Prostate gland (tissue), 2 donors: ENCODE measurements around the gene P2RY6. TPM values are rescaled to one million over a fixed set of nuclear protein-coding genes. Genes with fewer than 3 reads are reported as not detected.

Source experiments
- DNase-seq: peaks from one replicate; pipeline ENCODE4 v3.0.0-alpha.2; 2019; ENCODE audit warnings: low spot score
- H3K27ac ChIP-seq, 2 donors: fragments of 200-600 bp; sonication (generic); 2 replicates each; pipeline ENCODE4 v1.5.1; 2017 to 2019
- H3K27me3 ChIP-seq: fragments of 200-600 bp; sonication (generic); replicated peaks from 2 replicates; pipeline ENCODE4 v1.5.1; 2019; ENCODE audit not compliant: insufficient read depth
- H3K36me3 ChIP-seq, 2 donors: fragments of 200-600 bp; sonication (generic); 1 replicate in 1 of 2; 2 replicates in 1 of 2; pipeline versions ENCODE4 v1.5.1 to v1.8.1; 2017 to 2019
- H3K4me1 ChIP-seq: fragments of 200-600 bp; sonication (generic); replicated peaks from 2 replicates; pipeline ENCODE4 v1.5.1; 2019
- H3K4me3 ChIP-seq, 2 donors: fragments of 200-600 bp; sonication (generic); 2 replicates each; pipeline ENCODE4 v1.5.1; 2017 to 2019
- H3K9me3 ChIP-seq: fragments of 200-600 bp; sonication (generic); 2 replicates; pipeline ENCODE4 v1.5.1; 2017
- CTCF ChIP-seq, 4 experiments: fragments of 200-600 bp in 2 of 4; fragments of 450-650 bp in 2 of 4; sonication (generic) in 2 of 4; IDR thresholded peaks; 1 replicate in 3 of 4; 2 replicates in 1 of 4; pipeline ENCODE4 v1.5.1; 2016 to 2019; ENCODE audit warnings: antibody characterized with exemption in 4 of 4, mild to moderate bottlenecking in 2 of 4, moderate library complexity in 2 of 4
- POLR2A ChIP-seq: fragments of 450-650 bp; IDR thresholded peaks from one replicate; pipeline ENCODE4 v1.6.1; 2016; ENCODE audit warnings: antibody characterized with exemption, mild to moderate bottlenecking
- POLR2AphosphoS5 ChIP-seq: sonication (generic); formaldehyde crosslinking; IDR thresholded peaks from one replicate; pipeline ENCODE4 v1.6.1; 2017; ENCODE audit warnings: antibody characterized with exemption
- WGBS: methylation state at CpG from one replicate; pipeline ENCODE4 v1.1.5; 2018; 5-methylcytosine and 5-hydroxymethylcytosine counted together
- intact Hi-C: fragments of 100-400 bp; cut with DNase I; formaldehyde crosslinking; loops from one replicate; pipeline ENCODE4 v1.14.2; 2022
- total RNA-seq, 2 donors: library from RNA; depleted of rRNA; stranded (reverse); fragments of >200 nt; gene quantifications; one replicate each; pipeline ENCODE4 v1.1.0, GENCODE V29; 2016

P2RY6 gene
- total RNA-seq, 2 donors from 2014 or later = 0.64 to 3.5 TPM

GRCh38 chr11:73277467-73277866 lies 5.3 kb downstream of the P2RY6 start:
- Histone ChIP-seq H3K27me3 (no peaks in the 10 kb centered on the region), H3K36me3 (no peaks in the 10 kb centered on the region), H3K27ac (no peak overlapping the region), H3K4me3 (no peak overlapping the region), H3K4me1 (no peaks in the 10 kb centered on the region), H3K9me3 (no peaks in the 10 kb centered on the region)
- DNase-seq = no peak
- WGBS = 75% methylated on average over 3 of the region's 3 CpGs
- intact Hi-C loops = no loop called here
- TF ChIP-seq POLR2AphosphoS5 = no peak

GRCh38 chr11:73280626-73281025 lies 8.5 kb downstream of the P2RY6 start:
- H3K4me1 ChIP-seq = no peaks in the 10 kb centered on the region
- H3K27ac ChIP-seq = no peak overlapping the region
- H3K9me3 ChIP-seq = no peaks in the 10 kb centered on the region
- no peaks in the 10 kb centered on the region for H3K27me3 ChIP-seq
- no peak for TF ChIP-seq CTCF (IDR thresholded peaks at IDR 0.05)
- no peak for TF ChIP-seq POLR2AphosphoS5
- no peak for TF ChIP-seq POLR2A
- no peaks in the 10 kb centered on the region for H3K36me3 ChIP-seq
- 84% methylated on average over 5 of the region's 5 CpGs for WGBS
- H3K4me3 ChIP-seq = no peak overlapping the region
- intact Hi-C loops = no loop called here
- no peak for DNase-seq

GRCh38 chr11:73281201-73281741 lies 9.1 kb downstream of the P2RY6 start:
- no peaks in the 10 kb centered on the region for H3K4me1 ChIP-seq
- no peak overlapping the region for H3K27ac ChIP-seq
- H3K36me3 ChIP-seq = no peaks in the 10 kb centered on the region
- no peak for DNase-seq
- H3K4me3 ChIP-seq = no peak overlapping the region
- TF ChIP-seq CTCF (IDR thresholded peaks at IDR 0.05) (no peak), POLR2AphosphoS5 (no peak), POLR2A (no peak)
- H3K9me3 ChIP-seq = no peaks in the 10 kb centered on the region
- intact Hi-C loops = no loop called here
- 92% methylated on average over 3 of the region's 3 CpGs for whole genome bisulfite sequencing
- no peaks in the 10 kb centered on the region for H3K27me3 ChIP-seq

GRCh38 chr11:73281796-73282660 lies 9.9 kb downstream of the P2RY6 start:
- 92% methylated on average over 3 of the region's 3 CpGs for WGBS
- intact Hi-C loops = no loop called here
- no peak for TF ChIP-seq POLR2A
- TF ChIP-seq POLR2AphosphoS5 = no peak
- no peak for TF ChIP-seq CTCF (IDR thresholded peaks at IDR 0.05)

GRCh38 chr11:73283276-73284000 lies 11.3 kb downstream of the P2RY6 start:
- Histone ChIP-seq H3K4me1 (no peaks in the 10 kb centered on the region), H3K27me3 (no peaks in the 10 kb centered on the region), H3K9me3 (no peaks in the 10 kb centered on the region), H3K27ac (no peak overlapping the region), H3K4me3 (no peak overlapping the region), H3K36me3 (no peaks in the 10 kb centered on the region)
- no peak for DNase-seq
- TF ChIP-seq POLR2A (no peak), CTCF (IDR thresholded peaks at IDR 0.05) (no peak), POLR2AphosphoS5 (no peak)
- intact Hi-C loops = no loop called here
- 68% methylated on average over 10 of the region's 10 CpGs for WGBS

More at GRCh38 chr11:73281796-73282660, 9.9 kb downstream of the P2RY6 start:
- no peaks in the 10 kb centered on the region for H3K27me3 ChIP-seq
- no peak for DNase-seq
- H3K27ac ChIP-seq = no peak overlapping the region
- no peaks in the 10 kb centered on the region for H3K36me3 ChIP-seq
- H3K4me1 ChIP-seq = no peaks in the 10 kb centered on the region
- no peaks in the 10 kb centered on the region for H3K9me3 ChIP-seq
- H3K4me3 ChIP-seq = no peak overlapping the region
